NCI-H226 (cell line): ENCODE data around the gene RNF114.
"Not testable (repeated sequence)": the region's sequence is repeated elsewhere in the genome, so short reads cannot be mapped to it uniquely, and the experiment has no call there.

Experiments
- DNase-seq: peaks from one replicate; pipeline ENCODE4 v3.0.0-alpha.2; 2015

RNF114 gene

GRCh38 chr20:49928411-49929141, 7.6 kb upstream of the RNF114 start:
- peak; percentile 77 for DNase-seq

DNA sequence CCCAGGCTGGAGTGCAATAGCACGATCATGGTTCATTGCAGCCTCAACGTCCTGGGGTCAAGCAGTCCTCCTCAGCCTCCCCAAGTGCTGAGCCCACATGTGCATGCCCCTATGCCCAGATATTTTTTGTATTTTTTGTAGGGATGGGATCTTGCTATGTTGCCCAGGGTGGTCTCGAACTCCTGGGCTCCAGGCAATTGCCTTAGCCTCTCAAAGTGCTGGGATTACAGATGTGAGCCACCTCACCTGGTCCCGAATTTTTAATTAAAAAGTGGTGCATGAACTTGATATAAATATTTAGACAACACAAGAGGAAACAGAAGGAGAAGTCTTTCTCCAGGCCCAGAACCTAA, 7.1 kb upstream of the RNF114 start:
- DNase-seq: no peak

GRCh38 chr20:49935746-49936152, 448 bp upstream of the RNF114 start:
- no peak for DNase-seq

GRCh38 chr20:49937027-49937929, 1.1 kb downstream of the RNF114 start:
- DNase-seq: no peak

GRCh38 chr20:49938173-49939163, 2.3 kb downstream of the RNF114 start:
- DNase-seq: no peak

DNA sequence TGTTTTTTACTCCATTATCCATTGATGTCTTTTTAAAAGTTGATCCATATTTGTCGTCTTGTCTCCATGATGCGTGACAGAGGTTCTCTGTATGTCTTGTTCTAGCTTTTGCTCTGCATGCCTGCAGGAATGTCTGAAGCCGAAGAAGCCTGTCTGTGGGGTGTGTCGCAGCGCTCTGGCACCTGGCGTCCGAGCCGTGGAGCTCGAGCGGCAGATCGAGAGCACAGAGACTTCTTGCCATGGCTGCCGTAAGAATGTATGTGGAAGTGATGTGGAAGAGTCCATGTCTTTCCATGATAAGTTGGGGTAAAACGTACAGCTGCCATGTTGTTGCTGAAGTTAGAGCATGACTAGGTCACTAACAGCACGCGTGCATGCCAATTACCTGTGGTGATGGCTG, 5.3 kb downstream of the RNF114 start:
- no peak for DNase-seq

DNA sequence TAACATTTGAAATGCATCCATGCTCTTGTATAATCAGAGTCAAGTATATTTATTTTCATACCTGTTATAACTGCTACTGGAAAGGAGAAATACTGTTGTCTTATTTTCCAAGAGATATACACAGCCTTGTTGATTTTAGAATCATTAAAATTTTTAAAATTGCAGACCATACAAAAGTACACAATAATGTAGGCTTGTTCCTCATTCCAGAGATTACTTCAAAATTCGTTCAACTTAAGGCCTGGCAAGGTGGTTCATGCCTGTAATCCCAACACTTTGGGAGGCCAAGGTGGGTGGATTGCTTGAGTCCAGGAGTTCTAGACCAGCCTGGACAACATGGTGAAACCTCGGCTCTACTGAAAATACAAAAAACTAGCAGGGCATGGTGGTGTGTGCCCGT, 6.1 kb downstream of the RNF114 start:
- no peak for DNase-seq

- no peak for DNase-seq
Observed at GRCh38 chr20:49942942-49943341, 6.7 kb downstream of the RNF114 start.

DNA sequence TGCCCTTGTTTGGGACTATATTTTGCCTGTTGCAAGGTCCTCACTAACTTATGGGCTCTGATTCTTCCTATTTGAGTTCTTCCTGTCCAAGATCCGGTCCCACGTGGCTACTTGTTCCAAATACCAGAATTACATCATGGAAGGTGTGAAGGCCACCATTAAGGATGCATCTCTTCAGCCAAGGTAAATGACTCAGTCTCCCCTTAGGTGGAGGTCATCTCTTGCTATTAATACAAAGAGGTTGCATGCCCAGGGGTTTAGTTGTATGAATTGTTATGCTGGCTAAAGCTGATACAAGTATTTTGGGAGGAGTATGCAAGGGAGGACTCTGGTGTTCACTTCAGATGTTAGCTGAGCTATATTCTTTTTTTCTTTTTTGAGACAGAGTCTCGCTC, 9.1 kb downstream of the RNF114 start:
- no peak for DNase-seq

DNA sequence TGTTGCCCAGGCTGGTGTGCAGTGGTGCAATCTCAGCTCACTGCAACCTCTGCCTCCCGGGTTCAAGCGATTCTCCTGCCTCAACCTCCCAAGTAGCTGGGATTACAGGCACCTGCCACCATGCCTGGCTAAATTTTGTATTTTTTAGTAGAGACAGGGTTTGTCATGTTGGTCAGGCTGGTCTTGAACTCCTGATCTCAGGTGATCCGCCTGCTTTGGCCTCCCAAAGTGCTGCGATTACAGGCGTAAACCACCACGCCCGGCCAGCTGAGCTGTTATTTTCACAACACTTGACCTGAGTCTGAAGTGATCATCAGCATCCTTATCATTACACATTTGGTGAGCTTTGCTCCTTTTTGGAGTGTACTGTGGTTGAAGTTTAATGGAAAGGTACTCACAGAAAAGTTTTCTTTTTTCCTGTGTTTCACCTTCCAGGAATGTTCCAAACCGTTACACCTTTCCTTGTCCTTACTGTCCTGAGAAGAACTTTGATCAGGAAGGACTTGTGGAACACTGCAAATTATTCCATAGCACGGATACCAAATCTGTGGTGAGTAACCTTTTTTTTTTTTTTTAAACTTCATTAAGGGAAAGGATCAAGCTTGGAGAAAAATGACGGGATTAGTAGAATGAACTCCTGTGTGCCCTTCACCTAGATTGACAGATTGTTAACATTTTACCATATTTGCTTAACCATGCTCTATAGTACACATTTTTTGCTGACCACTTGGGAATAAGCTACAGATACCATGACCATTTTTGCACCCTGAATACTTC, 9.7 kb downstream of the RNF114 start:
- DNase-seq: no peak

DNA sequence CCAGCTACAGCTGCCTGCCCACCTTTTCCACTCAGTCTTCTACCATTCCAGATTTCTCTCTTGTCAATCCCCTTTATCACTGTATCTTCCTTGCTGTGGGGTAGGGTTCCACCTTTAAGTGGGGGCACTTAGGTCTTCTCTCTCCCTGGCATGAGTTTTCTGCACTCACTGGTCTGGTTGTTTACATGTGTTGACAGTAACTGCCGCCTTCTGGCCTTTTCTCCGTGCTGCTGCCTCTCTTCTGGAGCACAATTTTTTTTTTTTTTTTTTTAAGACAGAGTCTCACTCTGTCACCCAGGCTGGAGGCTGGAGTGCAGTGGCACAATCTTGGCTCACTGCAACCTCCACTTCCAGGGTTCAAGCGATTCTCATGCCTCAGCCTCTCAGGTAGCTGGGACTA, 12.0 kb downstream of the RNF114 start:
- DNase-seq: no peak

GRCh38 chr20:49948809-49949507, 12.8 kb downstream of the RNF114 start:
- peak; percentile 40 for DNase-seq

DNA sequence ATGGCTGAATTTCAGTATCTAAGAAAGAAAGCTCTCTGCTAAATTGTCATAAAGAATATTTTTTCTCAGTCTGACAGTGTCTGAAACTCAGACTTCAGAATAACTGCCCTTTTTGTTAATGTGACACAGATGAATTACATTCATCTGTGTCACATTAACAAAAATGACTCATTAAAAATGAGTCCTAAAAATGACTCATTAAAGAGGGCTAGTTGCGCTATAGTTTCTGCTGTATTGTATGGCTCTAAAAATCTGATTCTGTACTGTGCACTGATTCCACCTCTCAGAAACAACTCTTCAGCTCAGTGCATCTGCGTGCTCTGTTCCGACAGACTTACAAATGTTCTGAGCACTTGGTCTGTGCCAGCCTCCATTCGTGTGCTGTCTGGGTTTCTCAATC, 15.0 kb downstream of the RNF114 start:
- DNase-seq: no peak

- no peak for DNase-seq
Observed at GRCh38 chr20:49955167-49955566, 19.0 kb downstream of the RNF114 start.

GRCh38 chr20:49955830-49956396, 19.7 kb downstream of the RNF114 start:
- DNase-seq: not testable (repeated sequence)

- no peak for DNase-seq
Observed at GRCh38 chr20:49956689-49957088, 20.5 kb downstream of the RNF114 start.

- not testable (repeated sequence) for DNase-seq
Observed at GRCh38 chr20:49957089-49957938, 21.1 kb downstream of the RNF114 start.

- DNase-seq: no peak
Observed at GRCh38 chr20:49961413-49961812, 25.2 kb downstream of the RNF114 start.

GRCh38 chr20:49964964-49965780, 29.0 kb downstream of the RNF114 start:
- DNase-seq: peak; percentile 29
